T-helper 2 cell treated with Interferon-gamma antibody and Interleukin-4, amounts not matched to agents 100 ng/mL and 5 ng/mL, for 36 hours (primary cell): ENCODE measurements around the gene MED12L. TPM values are rescaled to one million over a fixed set of nuclear protein-coding genes. Genes with fewer than 3 reads are reported as not detected.

Experiments
- intact Hi-C: fragments of 100-400 bp; cut with micrococcal nuclease; formaldehyde crosslinking; loops from one replicate; pipeline ENCODE4 v1.15.1; 2023
- total RNA-seq: library from RNA; stranded (reverse); gene quantifications from 2 replicates; pipeline ENCODE4 v1.2.3, GENCODE V29; 2022

Gene MED12L
- total RNA-seq, 1 donor from 2014 or later, result 1.8 TPM

- intact Hi-C loops, result no loop called here
Measured at GRCh38 chr3:151312972-151313371, 227.5 kb downstream of the MED12L start.

- intact Hi-C loops, result no loop called here
Measured at GRCh38 chr3:151314137-151314536, 228.7 kb downstream of the MED12L start.

- intact Hi-C loops, result no loop called here
Measured at GRCh38 chr3:151314593-151314992, 229.1 kb downstream of the MED12L start.

GRCh38 chr3:151315136-151315535, 229.7 kb downstream of the MED12L start:
- intact Hi-C loops, result no loop called here

GRCh38 chr3:151315846-151316245, 230.4 kb downstream of the MED12L start:
- intact Hi-C loops, result loop anchor here (1.0 kb wide), 1 partner anchor 8 kb away; no protein-coding TSS in a partner anchor

GRCh38 chr3:151316267-151316991, 231.0 kb downstream of the MED12L start, which contains the start of gene GPR87:
TSS of gene GPR87 (minus strand) at chr3:151316820. CDS start at chr3:151300100, 16,720 bp downstream.
- intact Hi-C loops, result loop anchor here (1.0 kb wide), 1 partner anchor 8 kb away; no protein-coding TSS in a partner anchor

GRCh38 chr3:151318313-151318712, 232.8 kb downstream of the MED12L start:
- intact Hi-C loops, result loop anchor here (2.0 kb wide), 1 partner anchor 14 kb away; no protein-coding TSS in a partner anchor

GRCh38 chr3:151318991-151319390, 233.5 kb downstream of the MED12L start:
- intact Hi-C loops, result loop anchor here (2.0 kb wide), 1 partner anchor 14 kb away; no protein-coding TSS in a partner anchor

- intact Hi-C loops, result loop anchor here (2.0 kb wide), 1 partner anchor 15 kb away; no protein-coding TSS in a partner anchor
Measured at GRCh38 chr3:151319628-151320027, 234.2 kb downstream of the MED12L start.

- intact Hi-C loops, result no loop called here
Measured at GRCh38 chr3:151320131-151320530, 234.7 kb downstream of the MED12L start.

- intact Hi-C loops, result no loop called here
Measured at GRCh38 chr3:151321526-151321925, 236.1 kb downstream of the MED12L start.

GRCh38 chr3:151322511-151322910, 237.0 kb downstream of the MED12L start:
- intact Hi-C loops, result no loop called here

- intact Hi-C loops, result loop anchor here (1.0 kb wide), 3 partner anchors 37 to 159 kb away; no protein-coding TSS in a partner anchor
Measured at GRCh38 chr3:151327571-151328198, 242.2 kb downstream of the MED12L start.

- intact Hi-C loops, result loop anchor here (1.0 kb wide), 1 partner anchor 101 kb away; no protein-coding TSS in a partner anchor
Measured at GRCh38 chr3:151328298-151328995, 243.0 kb downstream of the MED12L start.

GRCh38 chr3:151329363-151329762, 243.9 kb downstream of the MED12L start, which contains the start of gene P2RY13:
TSS of gene P2RY13 (minus strand) at chr3:151329549. CDS start at chr3:151329528, 21 bp downstream.
- intact Hi-C loops, result no loop called here

GRCh38 chr3:151330379-151330778, 244.9 kb downstream of the MED12L start:
- intact Hi-C loops, result no loop called here

- intact Hi-C loops, result no loop called here
Measured at GRCh38 chr3:151330899-151331298, 245.4 kb downstream of the MED12L start.

GRCh38 chr3:151331696-151332095, 246.2 kb downstream of the MED12L start:
- intact Hi-C loops, result no loop called here

- intact Hi-C loops, result no loop called here
Measured at GRCh38 chr3:151345859-151346258, 260.4 kb downstream of the MED12L start.

- intact Hi-C loops, result no loop called here
Measured at GRCh38 chr3:151346292-151346691, 260.8 kb downstream of the MED12L start.

- intact Hi-C loops, result no loop called here
Measured at GRCh38 chr3:151347432-151347831, 262.0 kb downstream of the MED12L start.
